HepG2 (cell line): ENCODE results near the gene SLC35A3. TPM values are rescaled to one million over a fixed set of nuclear protein-coding genes. Genes with fewer than 3 reads are reported as not detected.

Experiments
- ESRRA ChIP-seq: sonication (generic); formaldehyde crosslinking; IDR thresholded peaks from 2 replicates; pipeline ENCODE4 v1.5.1; 2020; ENCODE audit warnings: mild to moderate bottlenecking, low read depth, missing genetic modification reagents
- JUNB ChIP-seq: sonication (generic); formaldehyde crosslinking; IDR thresholded peaks from 2 replicates; pipeline ENCODE4 v1.8.0; 2022; ENCODE audit warnings: missing genetic modification reagents, mild to moderate bottlenecking, borderline replicate concordance
- KDM6A ChIP-seq: IDR thresholded peaks from 2 replicates; pipeline ENCODE4 v1.6.1; 2016; ENCODE audit warnings: low read depth
- NCOA2 ChIP-seq: sonication (generic); formaldehyde crosslinking; IDR thresholded peaks from 2 replicates; pipeline ENCODE4 v1.8.0; 2022; ENCODE audit warnings: inconsistent platforms
- RERE ChIP-seq: IDR thresholded peaks from 2 replicates; pipeline ENCODE4 v1.6.1; 2016; ENCODE audit warnings: low read depth, missing genetic modification reagents, missing compliant biosample characterization
- SNRNP70 ChIP-seq: fragments of 200-400 bp; formaldehyde crosslinking; IDR thresholded peaks from 2 replicates; pipeline ENCODE4 v1.6.1; 2017; ENCODE audit warnings: mild to moderate bottlenecking, low read depth, low read length, moderate library complexity
- ZBTB4 ChIP-seq: sonication (generic); formaldehyde crosslinking; IDR thresholded peaks from 2 replicates; pipeline ENCODE4 v1.4.0; 2020; ENCODE audit warnings: missing genetic modification reagents, mild to moderate bottlenecking, borderline replicate concordance
- ZBTB8A ChIP-seq: sonication (generic); formaldehyde crosslinking; IDR thresholded peaks from 2 replicates; pipeline ENCODE4 v1.4.0; 2020; ENCODE audit warnings: mild to moderate bottlenecking, low read depth, missing genetic modification reagents, borderline replicate concordance
- ZKSCAN8 ChIP-seq: IDR thresholded peaks from 2 replicates; pipeline ENCODE4 v1.6.1; 2016; ENCODE audit warnings: borderline replicate concordance, missing genetic modification reagents, missing compliant biosample characterization
- ZNF12 ChIP-seq: sonication (generic); formaldehyde crosslinking; IDR thresholded peaks from 2 replicates; pipeline ENCODE4 v1.5.0; 2020; ENCODE audit warnings: missing genetic modification reagents
- ZNF207 ChIP-seq: fragments of 450-650 bp; IDR thresholded peaks from 2 replicates; pipeline ENCODE4 v1.6.1; 2016; ENCODE audit warnings: antibody characterized with exemption, borderline replicate concordance
- ZNF292 ChIP-seq: sonication (generic); formaldehyde crosslinking; IDR thresholded peaks from 2 replicates; pipeline ENCODE4 v1.8.1; 2022; ENCODE audit warnings: mild to moderate bottlenecking, low read depth, missing genetic modification reagents, borderline replicate concordance
- ZNF567 ChIP-seq: sonication (generic); formaldehyde crosslinking; IDR thresholded peaks from 2 replicates; pipeline ENCODE4 v1.8.1; 2023; ENCODE audit warnings: mild to moderate bottlenecking, missing genetic modification reagents, borderline replicate concordance
- ZZZ3 ChIP-seq: sonication (generic); formaldehyde crosslinking; IDR thresholded peaks from 2 replicates; pipeline ENCODE4 v1.4.0; 2020; ENCODE audit warnings: missing genetic modification reagents, mild to moderate bottlenecking, borderline replicate concordance
- polyA plus RNA-seq, 8 experiments: library from polyadenylated mRNA; depleted of rRNA in 3 of 8; stranded (reverse) in 7 of 8; unstranded in 1 of 8; fragments of >200 nt; fragmentation: Illumina TruSeq in 4 of 8; extraction: Trizol in 4 of 8; gene quantifications; 2 replicates each; pipeline versions ENCODE4 v1.2.1 to v1.2.3, GENCODE V29; 2011 to 2016; ENCODE audit warnings: low read depth in 4 of 8, missing spikeins in 1 of 8, mixed read lengths in 1 of 8; ENCODE audit not compliant: insufficient read depth in 1 of 8
- total RNA-seq, 5 experiments: library from RNA; depleted of rRNA; stranded (reverse); fragments of >200 nt; fragmentation: Illumina TruSeq; extraction: Trizol; gene quantifications; 2 replicates each; pipeline ENCODE4 v1.2.3, GENCODE V29; 2016; ENCODE audit warnings: low read depth in 1 of 5

SLC35A3 gene
- total and polyA plus RNA-seq, 2 of the 13 experiments (the other 11 are each of a cell fraction or from before 2014, with no cell fraction given): 11.2 to 24.9 TPM

GRCh38 chr1:99969729-99970621 is at the start of gene SLC35A3 (continued):
- no peak for TF ChIP-seq ZNF207
- no peak for TF ChIP-seq SNRNP70
- TF ChIP-seq KDM6A (CRISPR knock-in tag): no peak; the same call in 1 of the 2 replicates
- peak; percentile 81 for TF ChIP-seq ZKSCAN8 (CRISPR knock-in tag)
- 0 out of 2 replicates have a peak, but pooled peaks have one; percentile 72 for TF ChIP-seq ZBTB8A (CRISPR knock-in tag)
- TF ChIP-seq ZNF12: 0 out of 2 replicates have a peak, but pooled peaks have one; percentile 22
- peak; percentile 49; the same call in 1 of the 2 replicates for TF ChIP-seq RERE
- TF ChIP-seq ESRRA (CRISPR knock-in tag): peak; percentile 88
- peak; percentile 37; the same call in 1 of the 2 replicates for TF ChIP-seq ZZZ3 (CRISPR knock-in tag)
- TF ChIP-seq NCOA2 (CRISPR knock-in tag): peak; percentile 63
- no peak; the same call in 1 of the 2 replicates for TF ChIP-seq ZNF567 (CRISPR knock-in tag)
- TF ChIP-seq ZNF292 (CRISPR knock-in tag): peak; percentile 93
- TF ChIP-seq ZBTB4 (CRISPR knock-in tag): peak; percentile 95
- peak; percentile 70; the same call in 1 of the 2 replicates for TF ChIP-seq JUNB (CRISPR knock-in tag)
